Measurements from ENCODE around the gene NOL9. TPM values are rescaled to one million over a fixed set of nuclear protein-coding genes. Genes with fewer than 3 reads are reported as not detected.

The NOL9 gene
- total and polyA plus RNA-seq, 9 of the 15 experiments (the other 6 are each of a cell fraction or from before 2014, with no cell fraction given): 5.6 to 76.5 (median 47.3) TPM

GRCh38 chr1:6603238-6603914 lies 49.1 kb upstream of the NOL9 start (continued):
- no peak for TF ChIP-seq USF2 (CRISPR knock-in tag; IDR thresholded peaks at IDR 0.05)
- TF ChIP-seq, protein P1, sequence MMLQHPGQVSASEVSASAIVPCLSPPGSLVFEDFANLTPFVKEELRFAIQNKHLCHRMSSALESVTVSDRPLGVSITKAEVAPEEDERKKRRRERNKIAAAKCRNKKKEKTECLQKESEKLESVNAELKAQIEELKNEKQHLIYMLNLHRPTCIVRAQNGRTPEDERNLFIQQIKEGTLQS (IDR thresholded peaks at IDR 0.05): peak; percentile 38; the same call in 1 of the 2 replicates
- TF ChIP-seq, protein P1 (CRISPR knock-in tag; conservative IDR thresholded peaks at IDR 0.05): no peak
- TF ChIP-seq NRF1 (conservative IDR thresholded peaks at IDR 0.05 in 1 of 2, IDR thresholded peaks at IDR 0.05 in 1 of 2): no peak; a peak in 2 of 4 replicates
- no peak for TF ChIP-seq HOXB6 (CRISPR knock-in tag; IDR thresholded peaks at IDR 0.05; ENCODE audit: borderline replicate concordance)
- no peak for TF ChIP-seq PTBP1 (IDR thresholded peaks at IDR 0.05; ENCODE audit: low read depth, low read length)
- TF ChIP-seq POU5F1 (IDR thresholded peaks at IDR 0.05; ENCODE audit: borderline replicate concordance, low read depth, low read length, partially characterized antibody): no peak
- TF ChIP-seq, protein P2, sequence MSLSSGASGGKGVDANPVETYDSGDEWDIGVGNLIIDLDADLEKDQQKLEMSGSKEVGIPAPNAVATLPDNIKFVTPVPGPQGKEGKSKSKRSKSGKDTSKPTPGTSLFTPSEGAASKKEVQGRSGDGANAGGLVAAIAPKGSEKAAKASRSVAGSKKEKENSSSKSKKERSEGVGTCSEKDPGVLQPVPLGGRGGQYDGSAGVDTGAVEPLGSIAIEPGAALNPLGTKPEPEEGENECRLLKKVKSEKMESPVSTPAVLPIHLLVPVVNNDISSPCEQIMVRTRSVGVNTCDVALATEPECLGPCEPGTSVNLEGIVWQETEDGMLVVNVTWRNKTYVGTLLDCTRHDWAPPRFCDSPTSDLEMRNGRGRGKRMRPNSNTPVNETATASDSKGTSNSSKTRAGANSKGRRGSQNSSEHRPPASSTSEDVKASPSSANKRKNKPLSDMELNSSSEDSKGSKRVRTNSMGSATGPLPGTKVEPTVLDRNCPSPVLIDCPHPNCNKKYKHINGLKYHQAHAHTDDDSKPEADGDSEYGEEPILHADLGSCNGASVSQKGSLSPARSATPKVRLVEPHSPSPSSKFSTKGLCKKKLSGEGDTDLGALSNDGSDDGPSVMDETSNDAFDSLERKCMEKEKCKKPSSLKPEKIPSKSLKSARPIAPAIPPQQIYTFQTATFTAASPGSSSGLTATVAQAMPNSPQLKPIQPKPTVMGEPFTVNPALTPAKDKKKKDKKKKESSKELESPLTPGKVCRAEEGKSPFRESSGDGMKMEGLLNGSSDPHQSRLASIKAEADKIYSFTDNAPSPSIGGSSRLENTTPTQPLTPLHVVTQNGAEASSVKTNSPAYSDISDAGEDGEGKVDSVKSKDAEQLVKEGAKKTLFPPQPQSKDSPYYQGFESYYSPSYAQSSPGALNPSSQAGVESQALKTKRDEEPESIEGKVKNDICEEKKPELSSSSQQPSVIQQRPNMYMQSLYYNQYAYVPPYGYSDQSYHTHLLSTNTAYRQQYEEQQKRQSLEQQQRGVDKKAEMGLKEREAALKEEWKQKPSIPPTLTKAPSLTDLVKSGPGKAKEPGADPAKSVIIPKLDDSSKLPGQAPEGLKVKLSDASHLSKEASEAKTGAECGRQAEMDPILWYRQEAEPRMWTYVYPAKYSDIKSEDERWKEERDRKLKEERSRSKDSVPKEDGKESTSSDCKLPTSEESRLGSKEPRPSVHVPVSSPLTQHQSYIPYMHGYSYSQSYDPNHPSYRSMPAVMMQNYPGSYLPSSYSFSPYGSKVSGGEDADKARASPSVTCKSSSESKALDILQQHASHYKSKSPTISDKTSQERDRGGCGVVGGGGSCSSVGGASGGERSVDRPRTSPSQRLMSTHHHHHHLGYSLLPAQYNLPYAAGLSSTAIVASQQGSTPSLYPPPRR (CRISPR knock-in tag; IDR thresholded peaks at IDR 0.05; ENCODE audit: borderline replicate concordance): no peak
- TF ChIP-seq ZNF212 (CRISPR knock-in tag; IDR thresholded peaks at IDR 0.05): no peak
- TF ChIP-seq HDAC2 (IDR thresholded peaks at IDR 0.05): no peak
- no peak for TF ChIP-seq MECOM (CRISPR knock-in tag; IDR thresholded peaks at IDR 0.05)
- no peak for TF ChIP-seq HNRNPL (IDR thresholded peaks at IDR 0.05; ENCODE audit: low read depth, low read length)
- no peak for TF ChIP-seq FOXJ3 (CRISPR knock-in tag; IDR thresholded peaks at IDR 0.05)
- TF ChIP-seq EZH2 (IDR thresholded peaks at IDR 0.05; ENCODE audit: borderline replicate concordance, low read depth, low read length): no peak
- TF ChIP-seq KHSRP (IDR thresholded peaks at IDR 0.05): 0 out of 2 replicates have a peak, but pooled peaks have one; percentile 13
- no peak for TF ChIP-seq ZNF785 (CRISPR knock-in tag; IDR thresholded peaks at IDR 0.05)
- TF ChIP-seq PTRF (tag; IDR thresholded peaks at IDR 0.05): no peak
- TF ChIP-seq, protein P3, sequence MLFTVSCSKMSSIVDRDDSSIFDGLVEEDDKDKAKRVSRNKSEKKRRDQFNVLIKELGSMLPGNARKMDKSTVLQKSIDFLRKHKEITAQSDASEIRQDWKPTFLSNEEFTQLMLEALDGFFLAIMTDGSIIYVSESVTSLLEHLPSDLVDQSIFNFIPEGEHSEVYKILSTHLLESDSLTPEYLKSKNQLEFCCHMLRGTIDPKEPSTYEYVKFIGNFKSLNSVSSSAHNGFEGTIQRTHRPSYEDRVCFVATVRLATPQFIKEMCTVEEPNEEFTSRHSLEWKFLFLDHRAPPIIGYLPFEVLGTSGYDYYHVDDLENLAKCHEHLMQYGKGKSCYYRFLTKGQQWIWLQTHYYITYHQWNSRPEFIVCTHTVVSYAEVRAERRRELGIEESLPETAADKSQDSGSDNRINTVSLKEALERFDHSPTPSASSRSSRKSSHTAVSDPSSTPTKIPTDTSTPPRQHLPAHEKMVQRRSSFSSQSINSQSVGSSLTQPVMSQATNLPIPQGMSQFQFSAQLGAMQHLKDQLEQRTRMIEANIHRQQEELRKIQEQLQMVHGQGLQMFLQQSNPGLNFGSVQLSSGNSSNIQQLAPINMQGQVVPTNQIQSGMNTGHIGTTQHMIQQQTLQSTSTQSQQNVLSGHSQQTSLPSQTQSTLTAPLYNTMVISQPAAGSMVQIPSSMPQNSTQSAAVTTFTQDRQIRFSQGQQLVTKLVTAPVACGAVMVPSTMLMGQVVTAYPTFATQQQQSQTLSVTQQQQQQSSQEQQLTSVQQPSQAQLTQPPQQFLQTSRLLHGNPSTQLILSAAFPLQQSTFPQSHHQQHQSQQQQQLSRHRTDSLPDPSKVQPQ (CRISPR knock-in tag; IDR thresholded peaks at IDR 0.05; ENCODE audit: borderline replicate concordance): no peak
- peak; percentile 45 for TF ChIP-seq NUFIP1 (IDR thresholded peaks at IDR 0.05; ENCODE audit: partially characterized antibody)
- TF ChIP-seq MTF1 (CRISPR knock-in tag; IDR thresholded peaks at IDR 0.05; ENCODE audit: borderline replicate concordance): no peak
